HL-60/S4 treated with phorbol 12-myristate 13-acetate at 8.2 ng/mL for 4 days and 3 days (cell line): Measurements from ENCODE around the gene CD209.

Experiments used
- in situ Hi-C: fragments of 300-500 bp; cut with MboI; formaldehyde crosslinking; loops from 2 replicates; pipeline ENCODE4 v1.15.0; 2022; ENCODE audit warnings: low sequenced_read_pairs

The CD209 gene

DNA sequence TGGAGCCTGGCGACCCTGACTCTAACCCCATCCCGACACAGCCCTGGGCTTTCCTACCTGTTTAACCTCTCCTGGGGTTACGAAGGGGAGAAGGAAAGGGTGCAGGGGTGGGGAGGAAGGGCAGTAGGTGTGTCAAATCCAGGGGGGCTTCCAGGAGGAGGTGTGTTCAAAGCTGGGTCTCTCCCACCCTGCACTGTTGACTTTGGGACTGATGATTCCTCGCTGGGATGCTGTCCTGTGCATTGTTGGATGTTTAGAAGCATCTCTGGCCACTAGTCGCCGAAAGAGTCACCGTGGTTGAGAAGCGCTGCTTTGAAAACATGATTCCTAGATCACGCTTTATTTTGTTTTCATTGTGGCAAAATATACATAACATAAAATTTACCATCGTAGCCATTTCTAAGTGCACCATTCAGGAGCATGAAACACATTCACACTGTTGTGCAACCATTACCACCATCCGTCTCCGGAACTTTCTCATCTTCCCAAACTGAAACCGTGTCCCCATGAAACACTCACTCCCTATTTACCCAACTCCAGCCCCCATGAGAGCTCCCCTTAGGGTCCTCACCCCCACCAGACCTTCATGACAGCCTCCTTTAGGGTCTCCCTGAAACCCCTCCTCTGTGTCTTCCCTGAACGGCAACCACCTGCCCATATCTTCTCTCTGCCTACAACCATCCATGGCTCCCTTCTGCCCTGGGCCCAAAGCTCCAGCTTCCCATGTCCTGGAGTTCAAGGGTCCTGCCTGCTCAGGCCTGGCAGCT is 41.0 kb downstream of the CD209 start:
- in situ Hi-C loops = no loop called here

DNA sequence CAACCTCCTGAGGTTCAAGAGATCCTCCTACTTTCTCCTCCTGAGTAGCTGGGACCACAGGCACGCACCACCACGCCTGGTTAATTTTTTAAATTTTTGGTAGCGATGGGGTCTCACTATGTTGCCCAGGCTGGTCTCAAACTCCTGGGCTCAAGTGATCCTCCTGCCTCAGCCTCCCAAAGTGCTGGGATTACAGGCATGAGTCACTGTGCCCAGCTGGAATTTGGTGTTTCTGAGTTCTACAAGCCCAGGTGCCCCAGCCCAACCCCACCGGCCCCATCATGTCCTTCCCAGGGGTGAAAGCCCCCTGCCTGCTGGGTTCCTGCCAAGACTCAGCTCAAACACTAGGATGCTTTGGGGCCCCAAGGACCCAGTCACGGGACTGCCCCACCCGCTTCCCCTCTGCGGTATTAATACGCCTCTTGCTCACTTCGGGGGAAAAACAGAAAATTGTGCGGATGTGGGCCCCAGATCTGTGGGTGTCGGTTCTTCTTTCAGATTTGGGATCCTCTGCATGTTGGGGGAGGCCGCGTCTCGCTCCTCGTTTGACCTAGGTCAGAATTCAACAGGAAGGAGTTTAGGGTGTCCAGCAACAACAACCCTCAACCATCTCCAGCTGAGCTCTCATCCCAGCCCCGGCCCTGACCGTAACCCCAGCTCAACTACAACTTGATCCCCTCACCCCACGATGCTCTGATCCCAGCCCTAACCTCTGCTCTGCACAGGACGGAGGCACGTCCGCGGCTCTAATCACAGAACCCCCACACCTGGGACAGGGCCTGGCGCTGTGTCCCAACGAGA is 41.7 kb downstream of the CD209 start:
- in situ Hi-C loops = no loop called here

DNA sequence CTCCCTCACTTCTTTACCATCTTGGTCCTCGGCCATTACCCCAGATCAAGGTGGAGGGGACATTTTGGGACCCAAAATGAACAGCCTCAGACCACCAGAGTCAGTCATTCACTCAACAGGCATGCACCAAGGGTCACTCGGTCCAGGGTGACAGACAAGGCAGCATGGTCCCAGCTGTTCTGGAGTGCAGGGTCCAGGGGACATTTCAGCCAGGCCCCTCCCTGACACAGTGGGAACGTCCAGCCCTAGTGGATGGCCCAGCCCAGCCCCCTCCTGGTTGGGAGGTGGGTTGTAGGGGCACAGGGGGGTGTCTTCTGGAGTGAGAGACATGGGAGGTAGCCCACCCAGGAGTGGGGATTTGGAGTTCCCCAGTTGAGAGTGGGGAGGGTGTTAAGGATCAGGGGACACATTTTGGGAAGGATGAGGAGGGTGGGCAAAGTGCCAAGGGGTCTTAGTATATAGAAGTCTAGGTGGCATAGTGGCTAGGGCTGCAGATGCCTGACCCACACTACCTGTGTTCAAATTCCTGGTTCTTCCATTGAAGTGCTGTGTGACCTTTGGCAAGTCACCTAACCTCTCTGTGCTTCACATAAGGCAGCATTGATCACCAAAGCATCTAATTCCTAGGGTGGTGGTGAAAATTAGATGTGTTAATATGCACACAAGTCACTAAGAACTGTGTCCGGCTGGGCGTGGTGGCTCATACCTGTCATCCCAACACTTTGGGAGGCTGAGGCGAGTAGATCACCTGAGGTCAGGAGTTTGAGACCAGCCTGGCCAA is 42.9 kb downstream of the CD209 start:
- in situ Hi-C loops = no loop called here

DNA sequence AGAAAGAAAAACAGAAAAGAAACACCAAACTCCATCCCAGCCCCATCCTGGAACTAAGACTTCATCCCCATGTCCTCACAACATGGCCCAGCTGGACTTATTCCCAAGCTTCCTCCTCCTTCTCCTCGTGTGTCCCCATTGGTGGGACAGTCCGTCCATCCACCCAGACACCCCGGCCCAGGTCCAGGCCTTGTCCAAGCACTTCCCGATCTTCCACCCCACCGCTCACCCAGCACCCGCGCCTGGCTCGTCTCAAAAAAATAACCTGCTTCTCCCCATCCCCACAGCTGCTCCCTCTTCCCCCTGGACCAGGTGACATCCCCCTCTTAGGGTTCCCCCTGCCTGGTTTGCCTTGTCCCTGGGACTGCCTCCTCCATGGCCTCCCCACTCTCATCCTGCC is 44.0 kb downstream of the CD209 start:
- in situ Hi-C loops = no loop called here

DNA sequence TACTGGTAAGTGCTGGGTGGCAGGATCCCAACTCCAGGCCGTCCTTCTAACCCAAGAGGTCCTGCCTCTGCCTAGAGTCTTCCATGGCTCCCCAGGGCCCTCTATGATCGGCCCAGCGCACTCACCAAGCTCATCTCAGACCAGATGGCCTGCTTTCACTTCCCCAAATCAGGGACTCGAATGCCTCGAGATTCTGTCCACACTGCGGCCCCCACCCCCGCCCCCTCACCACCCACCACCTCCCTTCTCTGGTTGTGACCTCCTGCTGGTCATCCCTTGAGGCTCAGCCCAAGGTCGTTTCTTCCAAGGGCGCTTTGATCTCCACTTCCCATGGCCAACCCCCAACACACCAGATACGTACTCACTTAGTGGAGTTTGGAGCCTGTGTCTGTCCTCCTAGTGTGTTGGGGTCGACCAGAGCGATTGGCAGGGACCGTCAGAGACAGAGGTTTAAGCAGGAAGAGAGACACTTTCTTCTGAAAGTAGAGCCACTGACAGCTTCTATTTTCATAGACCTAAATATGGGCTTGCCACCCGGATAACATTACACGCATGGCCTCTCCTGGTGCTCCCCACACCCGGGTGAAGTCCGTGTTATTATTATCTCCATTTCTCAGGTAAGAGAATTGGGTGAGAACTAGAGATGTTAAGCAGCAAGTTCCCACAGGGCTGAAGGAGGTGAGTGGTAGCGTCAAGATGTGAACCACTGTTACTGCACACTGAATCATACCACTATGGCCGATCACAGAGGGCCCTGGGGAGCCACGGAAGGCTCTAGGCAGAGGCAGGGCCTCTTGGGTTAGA is 45.5 kb downstream of the CD209 start, which contains the start of gene FCER2:
TSS of gene FCER2 (minus strand) at position 478 of the 804 bp plus-strand sequence. CDS start 2,371 bp downstream, outside the sequence.
- in situ Hi-C loops = no loop called here

DNA sequence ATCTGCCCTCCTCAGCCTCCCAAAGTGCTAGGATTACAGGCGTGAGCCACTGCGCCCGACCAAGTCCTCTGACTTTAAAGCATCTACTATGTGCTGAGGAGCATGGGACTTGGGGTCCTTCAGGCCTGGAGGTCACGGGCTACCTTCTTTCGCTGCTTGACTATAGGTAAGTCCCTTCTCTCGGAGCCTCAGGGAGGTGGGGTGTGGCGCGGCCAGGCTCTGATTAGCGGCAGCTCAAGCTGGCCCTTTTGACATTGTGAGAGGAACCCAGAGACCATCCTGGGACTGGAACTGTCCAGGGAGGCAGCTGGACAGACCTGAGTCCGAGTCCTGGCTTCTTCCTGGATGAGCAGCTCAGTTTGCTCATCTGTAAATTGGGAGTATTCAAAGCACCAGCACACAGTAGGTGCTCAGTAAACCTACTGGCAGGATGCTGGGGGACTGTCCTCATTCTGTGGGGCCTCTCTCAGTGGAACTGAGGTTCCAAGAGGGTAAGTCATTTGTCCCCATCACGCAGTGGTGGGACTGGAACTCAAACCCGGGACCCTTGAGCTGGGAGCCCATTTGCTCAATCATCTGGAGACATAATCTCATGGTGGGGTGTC is 46.2 kb downstream of the CD209 start:
- in situ Hi-C loops = no loop called here

DNA sequence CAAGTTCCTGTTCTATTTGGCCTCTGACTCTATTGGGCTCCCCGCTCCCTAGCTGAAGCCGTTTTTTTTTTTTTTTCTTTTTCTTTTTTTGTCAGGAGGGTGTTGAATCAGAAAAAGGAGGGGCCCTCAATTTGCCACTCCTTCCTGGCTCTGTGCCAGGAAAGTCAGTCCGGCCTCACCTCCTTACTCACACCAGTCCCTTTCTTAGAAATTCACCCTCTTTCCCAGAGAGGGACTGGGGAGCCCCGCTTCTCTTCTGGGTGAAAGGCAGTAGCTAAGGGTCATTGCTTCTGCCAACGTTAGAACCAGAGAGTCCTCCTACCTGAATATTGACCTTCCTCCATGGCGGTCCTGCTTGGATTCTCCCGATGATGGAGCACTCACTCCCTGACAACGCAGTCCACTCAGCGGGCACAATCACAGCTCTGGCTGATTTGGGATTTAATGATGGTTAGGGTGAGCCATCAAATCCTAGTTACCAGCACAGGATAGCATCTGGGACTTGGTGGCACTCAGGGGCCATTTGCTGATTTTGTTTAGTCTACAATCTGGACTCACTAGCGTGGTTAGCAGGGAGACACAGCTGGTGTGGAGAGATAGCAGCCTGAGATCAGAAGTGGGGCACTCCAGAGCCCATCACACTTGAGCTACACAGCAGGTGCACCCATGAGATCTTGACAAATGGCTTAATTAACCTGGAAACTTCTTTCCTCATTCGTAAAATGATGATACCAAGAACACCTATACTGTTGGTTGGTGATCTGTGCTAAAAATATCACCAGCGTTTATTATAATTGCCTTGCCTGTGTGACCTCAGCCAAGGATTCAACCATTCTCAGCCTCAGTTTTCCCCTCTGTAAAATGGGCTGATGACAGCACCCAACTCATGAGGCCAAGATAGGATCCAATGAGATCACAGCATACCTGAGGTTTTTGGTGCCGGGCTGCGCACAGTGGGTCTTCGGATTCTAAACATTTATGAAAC is 47.6 kb downstream of the CD209 start:
- in situ Hi-C loops = no loop called here

DNA sequence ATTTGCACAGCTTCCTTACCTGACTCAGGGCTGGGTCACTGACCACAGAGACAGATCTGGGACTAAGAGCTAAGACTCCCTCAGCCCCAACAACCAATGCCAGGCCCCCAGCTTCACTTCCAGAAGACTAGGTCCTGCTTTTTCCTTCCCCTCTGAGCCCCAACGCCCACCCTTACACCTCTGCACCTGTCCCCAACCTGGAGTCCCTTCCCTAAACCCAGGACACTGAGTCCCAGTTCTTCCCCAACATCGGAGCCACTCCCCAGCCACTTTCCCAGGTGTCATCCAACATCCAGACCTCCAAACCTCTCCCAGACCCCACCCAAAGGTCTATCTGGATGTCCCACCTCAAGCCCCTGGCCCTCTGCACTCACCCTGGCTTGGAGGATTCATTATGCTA is 48.3 kb downstream of the CD209 start:
- in situ Hi-C loops = no loop called here

DNA sequence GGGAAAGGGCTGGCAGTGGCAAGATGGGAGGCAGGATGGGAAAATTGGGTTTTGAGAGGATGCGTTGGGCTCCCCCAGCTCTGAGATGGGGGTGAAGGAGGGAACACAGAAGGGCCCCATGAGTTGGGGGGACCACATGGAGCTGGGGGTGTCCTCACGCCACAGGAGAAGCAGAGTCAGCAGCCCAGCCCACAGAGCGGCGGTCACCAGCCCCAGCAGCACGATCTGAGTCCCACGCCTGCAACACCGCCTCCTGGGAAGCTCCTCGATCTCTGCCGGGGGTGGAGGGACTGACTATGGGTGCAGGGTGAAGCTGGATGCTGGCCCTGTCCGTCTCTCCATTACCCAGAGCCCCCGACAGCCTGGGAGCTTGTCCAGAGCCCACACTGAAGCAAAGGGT is 48.8 kb downstream of the CD209 start:
- in situ Hi-C loops = no loop called here

DNA sequence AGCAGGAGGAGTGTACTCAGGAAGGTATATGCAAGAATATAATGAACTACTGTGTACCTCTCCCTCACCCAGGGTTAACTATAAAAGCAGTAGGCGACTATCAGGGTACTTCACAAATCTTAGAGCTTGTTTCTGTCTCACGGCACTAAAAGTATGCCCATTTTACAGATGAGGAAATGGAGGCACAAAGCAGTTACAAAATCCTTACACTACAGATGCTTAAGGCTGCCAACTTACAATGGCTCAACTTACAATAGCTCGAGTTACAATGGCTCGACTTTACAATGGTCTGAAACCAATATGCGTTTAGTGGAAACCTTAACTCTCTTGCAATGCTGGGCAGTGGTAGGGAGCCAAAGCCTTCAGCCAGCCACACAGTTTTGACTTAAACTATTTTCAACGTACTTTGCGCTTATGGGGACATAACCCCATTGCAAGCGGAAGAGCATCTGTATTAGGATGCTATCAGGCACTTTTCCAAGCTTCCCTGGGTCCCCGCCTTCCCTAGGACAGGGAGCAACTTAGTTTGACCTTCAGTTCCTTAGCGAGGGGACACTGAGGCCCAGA is 49.5 kb downstream of the CD209 start:
- in situ Hi-C loops = no loop called here

DNA sequence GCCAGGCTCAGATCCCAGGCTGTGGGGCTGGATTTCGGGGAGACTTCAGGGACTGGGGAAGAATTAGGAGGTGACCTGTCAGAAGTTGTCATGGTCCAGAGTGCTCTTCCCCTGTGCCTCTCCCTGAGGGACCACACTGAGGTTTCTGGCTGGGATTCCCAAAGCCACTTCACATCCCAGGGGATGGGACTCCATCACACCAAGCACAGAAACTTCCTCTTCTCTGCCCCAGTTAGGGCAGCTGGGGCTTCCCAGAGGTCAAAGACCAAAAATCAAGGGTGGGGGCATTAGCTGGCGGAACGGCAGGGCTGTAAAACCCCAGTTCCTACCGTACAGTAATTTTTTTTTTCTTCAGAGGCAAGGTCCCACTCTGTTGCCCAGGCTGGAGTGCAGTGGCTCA is 52.8 kb downstream of the CD209 start:
- in situ Hi-C loops = no loop called here

DNA sequence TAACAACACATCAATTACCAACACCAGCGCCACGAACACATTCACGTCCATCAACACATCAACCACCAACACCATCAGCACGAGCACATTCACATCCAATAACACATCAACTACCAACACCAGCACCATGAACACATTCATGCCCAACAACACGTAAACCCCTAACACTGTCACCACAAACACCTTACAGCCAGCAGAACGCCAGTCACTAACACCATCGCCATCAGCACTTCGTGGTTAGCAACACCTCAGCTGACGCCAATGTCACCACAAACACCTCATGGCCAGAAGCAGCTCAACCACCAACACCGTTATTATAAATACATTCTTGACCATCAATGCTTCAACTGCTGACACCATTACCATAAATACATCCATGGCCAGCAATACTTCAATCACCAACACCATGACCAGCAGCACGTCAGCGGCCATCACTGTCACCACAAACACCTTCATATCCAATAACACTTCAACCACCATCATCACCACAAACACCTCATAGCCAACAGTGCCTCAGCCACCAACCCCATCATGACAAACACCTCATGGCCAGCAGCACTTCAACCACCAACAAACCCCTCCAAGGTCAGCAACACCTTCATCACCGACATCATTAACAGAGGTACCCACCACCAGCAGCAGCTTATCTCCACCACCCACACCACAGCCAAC is 54.8 kb downstream of the CD209 start:
- in situ Hi-C loops = no loop called here

DNA sequence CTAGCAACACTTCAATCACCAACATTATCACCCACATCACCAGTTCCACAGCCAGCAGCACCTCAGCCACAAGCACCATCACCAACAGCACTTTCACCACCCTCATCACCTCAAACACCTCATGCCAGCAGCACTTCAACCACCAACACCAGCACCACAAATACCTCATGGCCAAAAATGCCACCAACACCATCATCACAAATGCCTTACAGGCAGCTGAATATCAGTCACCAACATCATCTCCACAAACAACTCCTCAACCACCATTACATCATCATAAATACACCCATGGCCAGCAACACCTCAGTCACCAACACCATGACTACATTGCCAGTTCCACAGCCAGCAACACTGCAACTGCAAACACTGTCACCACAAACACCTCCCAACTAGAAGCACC is 55.8 kb downstream of the CD209 start:
- in situ Hi-C loops = no loop called here

DNA sequence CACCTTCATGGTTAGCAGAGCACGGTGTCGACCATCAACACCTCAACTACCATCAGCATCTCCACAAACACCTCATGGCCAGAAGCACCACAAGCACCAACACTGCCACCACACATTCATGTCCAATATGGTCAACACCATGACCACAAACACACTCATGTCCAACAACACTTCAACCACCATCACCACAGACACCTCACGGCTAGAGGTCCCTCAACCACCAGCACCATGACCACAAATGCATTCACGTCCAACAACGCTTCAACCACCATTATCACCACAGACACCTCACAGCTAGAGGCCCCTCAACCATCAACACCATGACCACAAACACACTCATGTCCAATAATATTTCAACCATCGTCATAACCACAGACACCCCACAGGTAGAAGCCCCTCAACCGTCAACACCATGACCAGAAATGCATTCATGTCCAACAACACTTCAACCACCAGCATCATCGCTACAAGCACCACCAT is 56.5 kb downstream of the CD209 start:
- in situ Hi-C loops = no loop called here
